Neuronal stem cell (in vitro differentiated cells): ENCODE data around the gene FBXW9.
A peak's percentile ranks its signal among the peaks of the same experiment; 100 is the strongest.

Experiments used
- DNase-seq: peaks from one replicate; pipeline ENCODE4 v3.0.0-alpha.2; 2013; ENCODE audit warnings: low spot score
- H2AFZ ChIP-seq: one replicate; pipeline ENCODE4 v1.6.1; 2013; ENCODE audit warnings: mild to moderate bottlenecking, low read length, inconsistent platforms
- H2AK5ac ChIP-seq: 2 replicates; pipeline ENCODE4 v1.6.1; 2013; ENCODE audit warnings: low read depth, mild to moderate bottlenecking, inconsistent platforms, low read length, moderate library complexity, mixed read lengths
- H2BK120ac ChIP-seq: 2 replicates; pipeline ENCODE4 v1.6.1; 2013; ENCODE audit warnings: low read depth, mild to moderate bottlenecking, inconsistent platforms, low read length, moderate library complexity, mixed read lengths
- H2BK12ac ChIP-seq: one replicate; pipeline ENCODE4 v1.6.1; 2013; ENCODE audit warnings: low read length, inconsistent platforms
- H2BK15ac ChIP-seq: 2 replicates; pipeline ENCODE4 v1.6.1; 2013; ENCODE audit warnings: mild to moderate bottlenecking, low read length, inconsistent platforms, mixed read lengths
- H2BK5ac ChIP-seq: one replicate; pipeline ENCODE4 v1.6.1; 2013; ENCODE audit warnings: inconsistent platforms, mild to moderate bottlenecking, low read length, moderate library complexity
- H3K14ac ChIP-seq: one replicate; pipeline ENCODE4 v1.6.1; 2013; ENCODE audit warnings: low read length, inconsistent platforms
- H3K18ac ChIP-seq: 2 replicates; pipeline ENCODE4 v1.6.1; 2013; ENCODE audit warnings: low read length, inconsistent platforms
- H3K23ac ChIP-seq: 2 replicates; pipeline ENCODE4 v1.6.1; 2013; ENCODE audit warnings: low read depth, mild to moderate bottlenecking, mixed read lengths, low read length, inconsistent platforms; ENCODE audit not compliant: poor library complexity
- H3K27ac ChIP-seq: replicated peaks from 3 replicates; pipeline ENCODE4 v1.5.1; 2013; ENCODE audit warnings: low read length, inconsistent platforms
- H3K27me3 ChIP-seq, 3 experiments: 2 replicates each; pipeline ENCODE4 v1.6.1; 2013; ENCODE audit warnings: low read length in 3 of 3, mild to moderate bottlenecking in 2 of 3, inconsistent platforms in 1 of 3, low read depth in 1 of 3, mixed read lengths in 1 of 3, moderate library complexity in 1 of 3; ENCODE audit not compliant: control insufficient read depth in 3 of 3, insufficient read depth in 3 of 3
- H3K36me3 ChIP-seq, 2 donors: replicated peaks in 1 of 2; 2 replicates each; pipeline ENCODE4 v1.6.1; 2013; ENCODE audit warnings: low read length in 2 of 2; ENCODE audit not compliant: control insufficient read depth in 2 of 2, insufficient read depth in 2 of 2
- H3K4ac ChIP-seq: 2 replicates; pipeline ENCODE4 v1.6.1; 2013; ENCODE audit warnings: inconsistent platforms, mild to moderate bottlenecking, low read length, moderate library complexity
- H3K4me1 ChIP-seq, 2 donors: 1 replicate in 1 of 2; 2 replicates in 1 of 2; pipeline ENCODE4 v1.6.1; 2013; ENCODE audit warnings: low read length in 2 of 2, low read depth in 1 of 2; ENCODE audit not compliant: control insufficient read depth in 2 of 2, insufficient read depth in 1 of 2
- H3K4me2 ChIP-seq: one replicate; pipeline ENCODE4 v1.6.1; 2013; ENCODE audit warnings: mild to moderate bottlenecking, low read length, inconsistent platforms; ENCODE audit not compliant: insufficient read depth, poor library complexity, severe bottlenecking
- H3K4me3 ChIP-seq, 2 donors: 2 replicates each; pipeline ENCODE4 v1.5.1; 2013; ENCODE audit warnings: low read length in 2 of 2, mild to moderate bottlenecking in 2 of 2, inconsistent platforms in 1 of 2, moderate library complexity in 1 of 2
- H3K79me1 ChIP-seq: one replicate; pipeline ENCODE4 v1.6.1; 2013; ENCODE audit warnings: low read depth, mild to moderate bottlenecking, inconsistent platforms, low read length, moderate library complexity
- H3K9ac ChIP-seq: one replicate; pipeline ENCODE4 v1.6.1; 2013; ENCODE audit warnings: mild to moderate bottlenecking, low read depth, low read length, inconsistent platforms; ENCODE audit not compliant: poor library complexity
- H3K9me3 ChIP-seq, 2 donors: replicated peaks in 1 of 2; 2 replicates each; pipeline versions ENCODE3 to v1.6.1; 2013; ENCODE audit warnings: low read length in 2 of 2, mild to moderate bottlenecking in 2 of 2, inconsistent platforms in 1 of 2, low read depth in 1 of 2, mixed read lengths in 1 of 2, moderate library complexity in 1 of 2; ENCODE audit not compliant: control insufficient read depth in 2 of 2, insufficient read depth in 1 of 2
- H4K8ac ChIP-seq: one replicate; pipeline ENCODE4 v1.6.1; 2013; ENCODE audit warnings: low read depth, mild to moderate bottlenecking, inconsistent platforms, low read length, moderate library complexity
- H4K91ac ChIP-seq: one replicate; pipeline ENCODE4 v1.6.1; 2013; ENCODE audit warnings: low read length, low read depth, mild to moderate bottlenecking, inconsistent platforms; ENCODE audit not compliant: poor library complexity
- WGBS, 2 donors: extraction: QIAGEN DNeasy Blood & Tissue Kit; methylation state at CpG; one replicate each; pipeline ENCODE4 v1.1.7; 2013; ENCODE audit warnings: missing lambda C conversion rate in 2 of 2, mixed read lengths in 1 of 2; ENCODE audit not compliant: insufficient read length in 2 of 2, insufficient replicate concordance in 1 of 2; ENCODE audit errors: extremely low coverage in 2 of 2; 5-methylcytosine and 5-hydroxymethylcytosine counted together

FBXW9 gene

DNA sequence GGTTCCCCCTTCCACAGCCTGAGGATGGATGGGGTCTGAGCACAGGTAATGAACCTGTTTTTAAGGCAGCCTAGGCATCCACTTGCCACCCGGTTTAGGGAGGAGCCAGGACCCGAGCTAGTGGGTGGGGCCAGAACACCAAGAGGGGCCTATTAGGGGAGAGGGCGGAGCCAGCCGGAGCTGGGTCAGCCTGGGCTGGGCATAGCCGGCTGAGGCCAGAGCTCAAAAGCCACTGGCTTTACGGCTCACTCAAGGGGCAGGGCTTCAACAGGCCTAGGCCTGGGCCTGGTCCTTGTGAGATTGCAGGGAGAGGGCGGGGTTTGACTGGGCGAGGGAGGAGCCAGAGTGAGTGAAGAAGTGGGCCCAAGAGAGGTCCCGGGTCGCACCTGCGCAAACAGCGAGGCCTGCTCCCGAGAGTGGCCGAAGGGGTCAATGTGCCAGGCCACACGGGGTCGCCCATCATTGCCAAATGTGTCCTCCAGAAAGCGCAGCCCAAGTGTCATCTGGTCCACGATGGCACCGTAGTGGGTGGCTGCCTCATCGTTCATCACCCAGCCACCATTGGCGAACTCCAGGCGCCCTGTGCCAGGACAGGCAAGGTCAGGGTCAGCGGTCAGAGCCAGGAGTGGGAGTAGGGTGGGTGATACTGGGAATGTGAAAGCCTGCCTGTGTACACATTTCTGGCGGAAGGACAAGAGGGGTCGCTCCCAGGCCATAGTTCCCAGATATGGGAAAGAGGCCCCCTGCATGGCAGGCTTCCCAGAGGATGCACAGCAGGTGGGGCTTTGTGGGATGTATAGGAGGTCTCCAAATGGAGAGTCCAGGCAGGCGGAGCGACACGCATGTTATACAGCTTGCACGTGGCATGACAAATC is 31.8 kb downstream of the FBXW9 start:
- no peaks in the 10 kb centered on the region for H3K9me3 ChIP-seq
- no peak overlapping the region for H2BK15ac ChIP-seq
- H4K91ac ChIP-seq, result no peak overlapping the region
- H2AK5ac ChIP-seq, result no peak overlapping the region
- no peak for DNase-seq
- no peak overlapping the region for H3K4me2 ChIP-seq
- H3K4ac ChIP-seq, result no peak overlapping the region
- H4K8ac ChIP-seq, result no peak overlapping the region
- H3K4me1 ChIP-seq, result peaks cover 11 to 17% of the 10 kb centered on the region in 2 donors
- peaks cover 16% of the 10 kb centered on the region for H3K79me1 ChIP-seq
- no peak overlapping the region for H3K14ac ChIP-seq
- H2BK5ac ChIP-seq, result no peak overlapping the region
- peaks cover 31 to 62% of the 10 kb centered on the region in 2 donors for H3K36me3 ChIP-seq
- no peaks in the 10 kb centered on the region for H3K27me3 ChIP-seq
- no peak overlapping the region for H2AFZ ChIP-seq
- H3K4me3 ChIP-seq, result peak overlapping the region in 1 of 2 donors; percentile 67
- peak overlapping the region; percentile 60 for H3K23ac ChIP-seq
- H2BK120ac ChIP-seq, result no peak overlapping the region
- H3K9ac ChIP-seq, result peak overlapping the region; percentile 13
- no peak overlapping the region for H3K27ac ChIP-seq
- no CpG with 5 or more reads among the region's 29 CpGs for WGBS, 2 donors
- H3K18ac ChIP-seq, result no peak overlapping the region
- H2BK12ac ChIP-seq, result no peak overlapping the region

DNA sequence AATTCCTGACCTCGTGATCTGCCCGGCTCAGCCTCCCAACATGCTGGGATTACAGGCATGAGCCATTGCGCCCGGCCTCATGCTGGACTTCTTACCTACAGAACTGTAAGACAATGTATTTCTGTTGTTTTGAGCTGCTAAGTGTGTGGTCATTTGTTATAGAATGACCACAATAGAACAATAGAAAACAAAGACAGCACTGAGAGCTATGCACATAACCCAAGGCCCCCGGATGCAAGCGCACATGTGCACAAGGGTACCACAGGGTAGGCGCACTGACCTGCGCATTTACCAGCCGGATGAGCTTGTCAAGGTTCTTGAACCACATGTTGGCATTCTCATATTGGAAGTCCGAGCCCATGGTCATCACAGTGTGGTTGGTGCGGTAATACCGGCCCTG is 35.5 kb downstream of the FBXW9 start:
- no peak overlapping the region for H3K27ac ChIP-seq
- H3K4me3 ChIP-seq, result no peak overlapping the region
- no peak overlapping the region for H3K4ac ChIP-seq
- peaks cover 33 to 76% of the 10 kb centered on the region in 2 donors for H3K36me3 ChIP-seq
- H3K9ac ChIP-seq, result no peak overlapping the region
- H2BK5ac ChIP-seq, result no peak overlapping the region
- no peak overlapping the region for H4K91ac ChIP-seq
- no peak overlapping the region for H4K8ac ChIP-seq
- no peak overlapping the region for H3K14ac ChIP-seq
- no peak overlapping the region for H3K23ac ChIP-seq
- no peak overlapping the region for H3K18ac ChIP-seq
- no peak overlapping the region for H2BK12ac ChIP-seq
- H3K4me2 ChIP-seq, result no peak overlapping the region
- H2AFZ ChIP-seq, result no peak overlapping the region
- peaks cover 0 to under 1% of the 10 kb centered on the region in 2 donors for H3K4me1 ChIP-seq
- no peak overlapping the region for H2AK5ac ChIP-seq
- no CpG with 5 or more reads among the region's 12 CpGs for WGBS, 2 donors
- no peak overlapping the region for H2BK15ac ChIP-seq
- peaks cover 3% of the 10 kb centered on the region for H3K79me1 ChIP-seq
- peaks cover 0 to 2% of the 10 kb centered on the region in 2 donors for H3K9me3 ChIP-seq
- no peak overlapping the region for H2BK120ac ChIP-seq
- no peaks in the 10 kb centered on the region for H3K27me3 ChIP-seq
- no peak for DNase-seq

DNA sequence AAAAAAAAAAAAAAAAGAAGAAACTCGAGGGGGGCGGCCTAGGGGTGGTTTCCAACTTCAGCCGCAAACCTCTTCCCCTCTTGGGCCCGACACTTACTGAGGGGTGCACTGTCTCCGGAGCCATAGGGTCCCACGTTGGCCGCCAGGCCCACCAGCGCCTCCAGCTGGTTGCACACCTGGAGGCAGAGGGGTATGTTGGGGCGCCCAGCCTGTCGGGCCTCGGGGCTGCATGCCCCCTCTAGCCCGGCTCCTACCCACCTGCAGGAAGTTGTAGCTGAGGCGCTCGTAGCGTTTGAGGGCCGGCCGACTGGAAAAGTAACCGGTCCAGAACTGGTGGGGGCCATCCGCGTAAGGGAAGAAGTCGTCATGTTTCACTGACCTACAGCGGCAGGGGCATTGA is 38.5 kb downstream of the FBXW9 start:
- no peak overlapping the region for H3K18ac ChIP-seq
- no peak for DNase-seq
- no peak overlapping the region for H3K9ac ChIP-seq
- peaks cover 4% of the 10 kb centered on the region for H3K79me1 ChIP-seq
- no peak overlapping the region for H4K91ac ChIP-seq
- no peak overlapping the region for H4K8ac ChIP-seq
- H2BK5ac ChIP-seq, result peak overlapping the region; percentile 24
- no CpG with 5 or more reads among the region's 22 CpGs for WGBS, 2 donors
- peaks cover 0 to 2% of the 10 kb centered on the region in 2 donors for H3K9me3 ChIP-seq
- H3K27me3 ChIP-seq, result no peaks in the 10 kb centered on the region
- H2BK15ac ChIP-seq, result no peak overlapping the region
- no peak overlapping the region for H2BK120ac ChIP-seq
- no peak overlapping the region for H3K14ac ChIP-seq
- H3K4me2 ChIP-seq, result no peak overlapping the region
- no peak overlapping the region for H3K27ac ChIP-seq
- peak overlapping the region; percentile 63 for H2AK5ac ChIP-seq
- H3K36me3 ChIP-seq, result peaks cover 28 to 69% of the 10 kb centered on the region in 2 donors
- H3K4me1 ChIP-seq, result no peaks in the 10 kb centered on the region
- H2BK12ac ChIP-seq, result peak overlapping the region; percentile 41
- no peak overlapping the region for H3K4ac ChIP-seq
- no peak overlapping the region for H2AFZ ChIP-seq
- H3K23ac ChIP-seq, result peak overlapping the region; percentile 43
- H3K4me3 ChIP-seq, result no peak overlapping the region

DNA sequence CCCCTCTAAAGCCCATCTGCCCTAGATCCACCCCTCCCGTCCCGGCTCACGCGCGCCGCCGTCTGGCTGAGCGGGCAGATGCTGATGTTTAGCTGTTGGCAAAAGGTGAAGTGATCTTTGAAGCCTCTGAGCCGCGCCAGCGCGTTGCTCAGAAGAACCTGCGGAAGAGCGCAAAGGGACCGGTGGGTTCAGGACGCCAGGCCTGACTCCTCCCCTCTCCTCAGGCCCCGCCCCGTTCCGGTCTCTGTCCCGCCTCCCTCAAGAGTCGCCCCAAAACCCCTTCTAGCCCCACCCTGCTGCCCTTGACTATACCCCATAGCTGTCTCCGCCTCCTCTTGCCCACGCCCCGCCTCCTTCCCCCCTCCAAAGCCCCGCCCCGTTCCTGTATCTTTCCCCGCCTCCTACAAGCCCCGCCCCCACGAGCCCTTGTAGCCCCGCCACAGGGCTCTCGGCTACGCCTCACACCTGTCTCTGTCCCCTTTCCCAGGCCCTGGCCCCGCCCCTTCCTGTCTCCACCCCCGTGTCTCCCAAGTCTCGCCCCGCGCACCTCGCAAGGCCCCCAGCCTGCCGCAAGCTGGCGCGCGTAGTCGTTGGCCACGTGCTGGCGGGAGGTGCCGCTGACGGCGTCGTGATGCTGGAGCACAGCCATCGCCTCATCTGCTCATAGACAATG is 39.4 kb downstream of the FBXW9 start:
- Histone ChIP-seq H3K4me3 (no peak overlapping the region), H2BK12ac (no peak overlapping the region), H4K91ac (no peak overlapping the region), H3K27me3 (no peaks in the 10 kb centered on the region), H3K79me1 (peaks cover 4% of the 10 kb centered on the region), H3K4me1 (no peaks in the 10 kb centered on the region), H3K4ac (no peak overlapping the region), H3K4me2 (no peak overlapping the region), H3K36me3 (peaks cover 28 to 67% of the 10 kb centered on the region in 2 donors), H4K8ac (no peak overlapping the region), H3K9me3 (peaks cover 0 to 2% of the 10 kb centered on the region in 2 donors), H3K14ac (no peak overlapping the region), H2AK5ac (no peak overlapping the region), H3K9ac (peak overlapping the region; percentile 44), H2BK15ac (peak overlapping the region; percentile 58), H2AFZ (no peak overlapping the region), H2BK120ac (no peak overlapping the region), H3K18ac (peak overlapping the region; percentile 57), H2BK5ac (no peak overlapping the region), H3K27ac (no peak overlapping the region), H3K23ac (no peak overlapping the region)
- DNase-seq, result no peak
- WGBS, 2 donors, result no CpG with 5 or more reads among the region's 50 CpGs
